ENCODE data around the gene MTR. TPM values are rescaled to one million over a fixed set of nuclear protein-coding genes. Genes with fewer than 3 reads are reported as not detected.

Gene MTR
- 36.8 and 40.6 TPM in 2 replicates for total RNA-seq

DNA sequence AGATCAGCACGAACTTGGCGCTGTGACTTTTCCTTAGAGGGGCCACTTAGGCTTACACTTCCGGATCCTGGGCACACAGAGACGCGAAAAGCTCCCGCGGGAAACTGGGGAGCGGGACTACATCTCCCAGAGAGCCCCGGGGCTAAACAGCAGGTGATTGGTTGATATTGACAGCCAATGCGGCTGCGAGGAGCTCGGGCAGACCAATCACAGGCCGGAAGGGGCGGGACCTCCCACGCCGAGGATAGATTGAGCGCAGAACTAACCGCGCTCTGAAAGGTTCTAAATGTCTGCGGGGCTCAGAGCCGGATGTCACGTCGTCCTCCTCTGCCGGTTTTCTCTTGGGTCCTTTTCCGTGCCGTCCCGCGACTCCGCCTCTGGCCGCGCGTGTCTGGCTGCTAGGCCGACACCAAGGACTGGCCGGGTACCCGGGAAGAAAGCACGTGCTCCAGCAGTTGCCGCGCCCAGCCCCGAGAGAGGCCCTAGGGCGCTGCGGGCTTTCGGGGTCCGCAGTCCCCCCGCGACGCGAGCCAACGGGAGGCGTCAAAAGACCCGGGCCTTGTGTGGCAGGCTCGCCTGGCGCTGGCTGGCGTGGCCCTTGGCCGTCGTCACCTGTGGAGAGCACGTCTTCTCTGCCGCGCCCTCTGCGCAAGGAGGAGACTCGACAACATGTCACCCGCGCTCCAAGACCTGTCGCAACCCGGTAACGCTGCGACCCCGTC, at the start of gene MTR:
Gene MTR (plus strand): TSS at position 258 of the 722 bp plus-strand sequence. CDS start 412 bp downstream, at position 670.

Other genes starting within 250 kb of the MTR start
- gene HEATR1, start 190.8 kb upstream of the MTR start, total RNA-seq, result 28.5 and 41.2 TPM in 2 replicates
- 0.56 and 0.77 TPM in 2 replicates for gene ACTN2, start 108.8 kb upstream of the MTR start, total RNA-seq
- not detected in 2 replicates for gene MT1HL1, start 209.1 kb downstream of the MTR start, total RNA-seq
- gene RYR2, start 246.9 kb downstream of the MTR start, total RNA-seq, result under 0.01 TPM in 1 of 2 replicates, not detected in the other

All from regular cardiac myocyte (primary cell).